Measurements from ENCODE around the gene GNG3.
A peak's percentile ranks its signal among the peaks of the same experiment; 100 is the strongest.

Gene GNG3

GRCh38 chr11:62725646-62726045, 18.2 kb downstream of the GNG3 start:
- Histone ChIP-seq H3K4me2 (ENCODE audit: low read depth, low read length, poor library complexity, severe bottlenecking) (peak overlapping the region; percentile 98), H3K79me2 (ENCODE audit: insufficient read depth, low read length) (peaks cover 84% of the 10 kb centered on the region), H3F3A (ENCODE audit: low read depth) (peaks cover 3% of the 10 kb centered on the region), H3K9ac (ENCODE audit: low read depth, low read length, poor library complexity, severe bottlenecking) (peak overlapping the region; percentile 98), H4K20me1 (ENCODE audit: insufficient read depth, low read length, poor library complexity, severe bottlenecking) (peaks cover 77% of the 10 kb centered on the region), H3K36me3 (ENCODE audit: insufficient read depth, low read length) (peaks cover 42% of the 10 kb centered on the region), H3K27me3 (ENCODE audit: insufficient read depth, low read length, poor library complexity, severe bottlenecking) (no peaks in the 10 kb centered on the region), H3K9me2 (replicated peaks; ENCODE audit: low read depth, low read length) (no peaks in the 10 kb centered on the region), H3K9me3 (ENCODE audit: insufficient read depth, low read depth, low read length) (no peaks in the 10 kb centered on the region), H3K4me3 (ENCODE audit: low read length, poor library complexity, severe bottlenecking) (peak overlapping the region; percentile 92), H2AFZ (ENCODE audit: low read length) (no peak overlapping the region), H3K4me1 (ENCODE audit: insufficient read depth, low read length, poor library complexity, severe bottlenecking) (peaks cover 44% of the 10 kb centered on the region)
- TF ChIP-seq EZH2phosphoT487 (IDR thresholded peaks at IDR 0.05; ENCODE audit: borderline replicate concordance), result no peak
- TF ChIP-seq CTCF (conservative IDR thresholded peaks at IDR 0.05; ENCODE audit: low read length), result no peak

GRCh38 chr11:62726156-62726914, 18.9 kb downstream of the GNG3 start:
- Histone ChIP-seq H3K4me1 (ENCODE audit: insufficient read depth, low read length, poor library complexity, severe bottlenecking) (peaks cover 39% of the 10 kb centered on the region), H3K9me3 (ENCODE audit: insufficient read depth, low read depth, low read length) (no peaks in the 10 kb centered on the region), H4K20me1 (ENCODE audit: insufficient read depth, low read length, poor library complexity, severe bottlenecking) (peaks cover 72% of the 10 kb centered on the region), H3K4me2 (ENCODE audit: low read depth, low read length, poor library complexity, severe bottlenecking) (peak overlapping the region; percentile 98), H3K36me3 (ENCODE audit: insufficient read depth, low read length) (peaks cover 35% of the 10 kb centered on the region), H3K9ac (ENCODE audit: low read depth, low read length, poor library complexity, severe bottlenecking) (peak overlapping the region; percentile 98), H3K9me2 (replicated peaks; ENCODE audit: low read depth, low read length) (no peaks in the 10 kb centered on the region), H2AFZ (ENCODE audit: low read length) (no peak overlapping the region), H3K4me3 (ENCODE audit: low read length, poor library complexity, severe bottlenecking) (peak overlapping the region; percentile 92), H3K27me3 (ENCODE audit: insufficient read depth, low read length, poor library complexity, severe bottlenecking) (no peaks in the 10 kb centered on the region), H3F3A (ENCODE audit: low read depth) (peaks cover 3% of the 10 kb centered on the region), H3K79me2 (ENCODE audit: insufficient read depth, low read length) (peaks cover 82% of the 10 kb centered on the region)
- no peak for TF ChIP-seq CTCF (conservative IDR thresholded peaks at IDR 0.05; ENCODE audit: low read length)
- no peak for TF ChIP-seq EZH2phosphoT487 (IDR thresholded peaks at IDR 0.05; ENCODE audit: borderline replicate concordance)

- peak overlapping the region; percentile 65; the same call in 1 of the 2 replicates for H2AFZ ChIP-seq (ENCODE audit: low read length)
These were observed 19.4 kb downstream of the GNG3 start for GRCh38 chr11:62726915-62727164.

More at GRCh38 chr11:62726915-62727164, 19.4 kb downstream of the GNG3 start:
- TF ChIP-seq EZH2phosphoT487 (IDR thresholded peaks at IDR 0.05; ENCODE audit: borderline replicate concordance) (no peak), CTCF (conservative IDR thresholded peaks at IDR 0.05; ENCODE audit: low read length) (no peak)
- no peaks in the 10 kb centered on the region for H3K9me2 ChIP-seq (replicated peaks; ENCODE audit: low read depth, low read length)
- peaks cover 82% of the 10 kb centered on the region for H3K79me2 ChIP-seq (ENCODE audit: insufficient read depth, low read length)
- H3K27me3 ChIP-seq (ENCODE audit: insufficient read depth, low read length, poor library complexity, severe bottlenecking), result no peaks in the 10 kb centered on the region
- H3K36me3 ChIP-seq (ENCODE audit: insufficient read depth, low read length), result peaks cover 30% of the 10 kb centered on the region
- H3K4me1 ChIP-seq (ENCODE audit: insufficient read depth, low read length, poor library complexity, severe bottlenecking), result peaks cover 37% of the 10 kb centered on the region
- H3K9me3 ChIP-seq (ENCODE audit: insufficient read depth, low read depth, low read length), result no peaks in the 10 kb centered on the region
- H3F3A ChIP-seq (ENCODE audit: low read depth), result peaks cover 3% of the 10 kb centered on the region
- peaks cover 66% of the 10 kb centered on the region for H4K20me1 ChIP-seq (ENCODE audit: insufficient read depth, low read length, poor library complexity, severe bottlenecking)
- H3K4me3 ChIP-seq (ENCODE audit: low read length, poor library complexity, severe bottlenecking), result peak overlapping the region; percentile 92
- H3K9ac ChIP-seq (ENCODE audit: low read depth, low read length, poor library complexity, severe bottlenecking), result peak overlapping the region; percentile 98
- peak overlapping the region; percentile 98 for H3K4me2 ChIP-seq (ENCODE audit: low read depth, low read length, poor library complexity, severe bottlenecking)
